K562 (cell line): ENCODE results near the gene EPB41L2. TPM values are rescaled to one million over a fixed set of nuclear protein-coding genes. Genes with fewer than 3 reads are reported as not detected.
A peak's percentile ranks its signal among the peaks of the same experiment; 100 is the strongest.
"Not testable (repeated sequence)": the region's sequence is repeated elsewhere in the genome, so short reads cannot be mapped to it uniquely, and the experiment has no call there.

Source experiments
- ATAC-seq: fragments of 200-7000 bp; cut with Tn5 transposase; 3 replicates; pipeline ENCODE4 v1.9.1; 2020; ENCODE audit warnings: moderate library complexity
- BruUV-seq: library from RNA; stranded (reverse); fragments of 400-500 nt; replicated peaks from 2 replicates; lab custom pipeline; 2021; lab: Mats Ljungman, UMichigan
- CTCF ChIA-PET: fragments of 300-600 bp; formaldehyde crosslinking; extraction: SDS; loops from one replicate; lab custom pipeline; 2021; ENCODE audit warnings: low intra/inter-chr PET ratio; lab: Yijun Ruan, JAX
- POLR2A ChIA-PET: fragments of 300-600, 350-650 bp; sonication (Branson Sonifier 250); formaldehyde crosslinking; extraction: SDS; loops from one replicate; lab custom pipeline; 2021; ENCODE audit warnings: antibody characterized with exemption, inconsistent platforms; lab: Yijun Ruan, JAX
- DNase-seq, 4 experiments: peaks; one replicate each; pipeline versions ENCODE4 v3.0.0 to v3.0.0-alpha.2; 2011 to 2018; ENCODE audit warnings: low spot score in 3 of 4, mixed read lengths in 3 of 4; ENCODE audit errors: extremely low read depth in 1 of 4
- FAIRE-seq: peaks from 2 replicates; lab custom pipeline; 2011; peaks lifted over from hg19 to GRCh38; lab: Jason Lieb, UNC
- H2AFZ ChIP-seq: 2 replicates; pipeline ENCODE4 v1.6.0; 2011; ENCODE audit warnings: low read depth, low read length, control low read depth, inconsistent platforms
- H3K27ac ChIP-seq: fragments of 200-600 bp; 3 replicates; pipeline ENCODE4 v1.8.0; 2011; ENCODE audit warnings: low read depth, mild to moderate bottlenecking, control low read depth, inconsistent platforms, low read length, moderate library complexity, mixed read lengths; ENCODE audit errors: extremely low read depth
- H3K27me3 ChIP-seq, 2 experiments: fragments of 300-600 bp in 1 of 2; 2 replicates in 1 of 2; 3 replicates in 1 of 2; pipeline versions ENCODE4 v1.6.0 to v1.8.0; 2011; ENCODE audit warnings: inconsistent platforms in 2 of 2, low read length in 2 of 2, mild to moderate bottlenecking in 1 of 2, mixed read lengths in 1 of 2, moderate library complexity in 1 of 2; ENCODE audit not compliant: control insufficient read depth in 2 of 2, insufficient read depth in 2 of 2
- H3K36me3 ChIP-seq: fragments of 300-600 bp; 3 replicates; pipeline ENCODE4 v1.8.0; 2011; ENCODE audit warnings: mild to moderate bottlenecking, low read length, inconsistent platforms; ENCODE audit not compliant: control insufficient read depth, insufficient read depth
- H3K4me1 ChIP-seq, 2 experiments: fragments of 200-600 bp in 1 of 2; replicated peaks in 1 of 2; 2 replicates in 1 of 2; 3 replicates in 1 of 2; pipeline versions ENCODE4 v1.5.1 to v1.8.0; 2011; ENCODE audit warnings: inconsistent platforms in 2 of 2, low read length in 2 of 2, mild to moderate bottlenecking in 1 of 2, mixed read lengths in 1 of 2, moderate library complexity in 1 of 2; ENCODE audit not compliant: control insufficient read depth in 2 of 2, insufficient read depth in 2 of 2
- H3K4me2 ChIP-seq: 2 replicates; pipeline ENCODE4 v1.6.1; 2011; ENCODE audit warnings: low read length, control low read depth, inconsistent platforms, mixed read lengths; ENCODE audit not compliant: insufficient read depth
- H3K4me3 ChIP-seq: fragments of 200-600 bp; sonication (generic), shearing (Covaris generic); 2 replicates; pipeline ENCODE4 v1.5.1; 2016; ENCODE audit warnings: control low read depth, inconsistent platforms
- H3K79me2 ChIP-seq: fragments of 200-600 bp; 3 replicates; pipeline ENCODE4 v1.8.0; 2011; ENCODE audit warnings: low read length, inconsistent platforms; ENCODE audit not compliant: control insufficient read depth, insufficient read depth
- H3K9ac ChIP-seq, 2 experiments: 2 replicates each; pipeline versions ENCODE4 v1.6.0 to v1.6.1; 2011; ENCODE audit warnings: low read depth in 2 of 2, low read length in 2 of 2, control low read depth in 1 of 2, inconsistent platforms in 1 of 2, mild to moderate bottlenecking in 1 of 2, mixed read lengths in 1 of 2; ENCODE audit not compliant: insufficient read depth in 1 of 2
- H3K9me1 ChIP-seq: one replicate; pipeline ENCODE4 v1.6.0; 2011; ENCODE audit warnings: inconsistent platforms, mild to moderate bottlenecking, low read length, moderate library complexity; ENCODE audit not compliant: control insufficient read depth, insufficient read depth
- H3K9me3 ChIP-seq: replicated peaks from 2 replicates; pipeline ENCODE4 v1.5.1; 2011; ENCODE audit warnings: low read depth, low read length, inconsistent platforms; ENCODE audit not compliant: control insufficient read depth, insufficient read depth
- H4K20me1 ChIP-seq: replicated peaks from 2 replicates; pipeline ENCODE4 v1.6.1; 2011; ENCODE audit warnings: low read length, inconsistent platforms, mixed read lengths; ENCODE audit not compliant: control insufficient read depth, insufficient read depth
- HLTF ChIP-seq: fragments of 450-650 bp; IDR thresholded peaks from 2 replicates; pipeline ENCODE4 v1.6.1; 2016
- MNT ChIP-seq, 2 experiments: fragments of 450-650 bp; conservative IDR thresholded peaks; 2 replicates each; pipeline ENCODE4 v1.6.1; 2017; ENCODE audit warnings: mild to moderate bottlenecking in 2 of 2, moderate library complexity in 2 of 2
- ZNF24 ChIP-seq: fragments of 450-650 bp; IDR thresholded peaks from 2 replicates; pipeline ENCODE4 v1.6.1; 2016
- WGBS: fragments of 100-300 bp; shearing (Covaris generic); methylation state at CpG from one replicate; pipeline ENCODE4 v1.1.6; 2016; ENCODE audit warnings: low coverage, mixed read lengths; ENCODE audit not compliant: insufficient coverage; ENCODE audit errors: missing lambda C conversion rate; 5-methylcytosine and 5-hydroxymethylcytosine counted together
- in situ Hi-C: fragments of 300-500 bp; cut with MboI; formaldehyde crosslinking; loops from 4 replicates; pipeline ENCODE4 v1.15.0; 2018; ENCODE audit warnings: inconsistent platforms, mixed read lengths
- intact Hi-C: fragments of 100-400 bp; cut with micrococcal nuclease; formaldehyde crosslinking; loops from 2 replicates; pipeline ENCODE4 v1.14.2; 2022
- polyA plus RNA-seq, 8 experiments: library from polyadenylated mRNA; depleted of rRNA in 4 of 8; stranded (reverse) in 5 of 8; unstranded in 3 of 8; fragments of >200 nt; fragmentation: Nextera tagmentation in 2 of 8; fragmentation: Illumina TruSeq in 1 of 8; extraction: Ambion mirVana in 2 of 8; extraction: Trizol in 1 of 8; gene quantifications; 2 replicates each; pipeline versions ENCODE4 v1.2.1 to v1.2.3, GENCODE V29; 2011 to 2014; ENCODE audit warnings: inconsistent platforms in 1 of 8, missing spikeins in 1 of 8
- total RNA-seq, 7 experiments: library from RNA; depleted of rRNA in 6 of 7; stranded (reverse); fragments of >200 nt in 6 of 7; fragmentation: Illumina TruSeq in 2 of 7; extraction: Trizol in 2 of 7; gene quantifications; 2 replicates each; pipeline versions ENCODE4 v1.2.1 to v1.2.3, GENCODE V29; 2011 to 2021; ENCODE audit warnings: low replicate concordance in 1 of 7

EPB41L2 gene
- total and polyA plus RNA-seq, 9 of the 15 experiments (the other 6 are each of a cell fraction or from before 2014, with no cell fraction given): 5.1 to 53.6 (median 25.0) TPM

- H3K9ac ChIP-seq: no peak overlapping the region
- TF ChIP-seq MNT (conservative IDR thresholded peaks at IDR 0.05) (no peak), HLTF (no peak)
- TF ChIP-seq, all 486 proteins: peak for 0
- 41% methylated on average over 6 of the region's 6 CpGs for WGBS
- ChIA-PET POLR2A (interaction anchor here (0.7 kb wide), 1 partner anchor 10 kb away, joined by 3 read pairs; no protein-coding TSS in a partner anchor), CTCF (no interaction called here)
- Histone ChIP-seq H4K20me1 (no peaks in the 10 kb centered on the region), H3K4me1 (peaks cover 8 to 17% of the 10 kb centered on the region in 2 experiments; a peak in 4 of 5 replicates), H3K4me3 (no peak overlapping the region), H3K36me3 (no peaks in the 10 kb centered on the region), H3K27ac (no peak overlapping the region), H3K27me3 (no peaks in the 10 kb centered on the region), H3K79me2 (peaks cover 16% of the 10 kb centered on the region; the same call in 2 of the 3 replicates), H3K9me3 (no peaks in the 10 kb centered on the region), H2AFZ (no peak overlapping the region), H3K9me1 (no peaks in the 10 kb centered on the region), H3K4me2 (no peak overlapping the region)
- no peak for ATAC-seq
- no peak for FAIRE-seq
- in situ Hi-C loops: no loop called here
- no TSS peak for BruUV-seq
- intact Hi-C loops: no loop called here
- DNase-seq: no peak
Measured at GRCh38 chr6:130991422-130992137, 71.5 kb downstream of the EPB41L2 start.

- H3K9me3 ChIP-seq, POLR2A ChIA-PET, H3K9me1 ChIP-seq, DNase-seq, H3K27me3 ChIP-seq, H3K9ac ChIP-seq, ATAC-seq, H4K20me1 ChIP-seq, H2AFZ ChIP-seq, in situ Hi-C loops, H3K27ac ChIP-seq, H3K79me2 ChIP-seq, H3K36me3 ChIP-seq, H3K4me1 ChIP-seq, H3K4me2 ChIP-seq, CTCF ChIA-PET, intact Hi-C loops, H3K4me3 ChIP-seq, BruUV-seq, FAIRE-seq: not testable (repeated sequence)
- WGBS: 46% methylated on average over 3 of the region's 5 CpGs
- peak; percentile 91 for TF ChIP-seq ZNF24
Measured at GRCh38 chr6:130987539-130987938, 75.5 kb downstream of the EPB41L2 start.
